Osteoblast (primary cell): Measurements from ENCODE around the gene TTC1. TPM values are rescaled to one million over a fixed set of nuclear protein-coding genes. Genes with fewer than 3 reads are reported as not detected.

Source experiments
- DNase-seq: peaks from one replicate; pipeline ENCODE4 v3.0.0; 2011; ENCODE audit warnings: low spot score, mixed read lengths; ENCODE audit not compliant: insufficient read length; ENCODE audit errors: missing footprints
- H2AFZ ChIP-seq: 2 replicates; pipeline ENCODE4 v1.6.0; 2011; ENCODE audit warnings: mild to moderate bottlenecking, low read length
- H3K27ac ChIP-seq: 2 replicates; pipeline ENCODE4 v1.5.1; 2011; ENCODE audit warnings: mild to moderate bottlenecking, low read depth, low read length, moderate library complexity
- H3K27me3 ChIP-seq: 2 replicates; pipeline ENCODE4 v1.6.0; 2012; ENCODE audit warnings: mild to moderate bottlenecking, control low read depth, inconsistent platforms, low read length, moderate library complexity; ENCODE audit not compliant: insufficient read depth
- H3K36me3 ChIP-seq: 2 replicates; pipeline ENCODE4 v1.5.1; 2011; ENCODE audit warnings: mild to moderate bottlenecking, low read length, control low read depth, moderate library complexity; ENCODE audit not compliant: insufficient read depth
- H3K4me1 ChIP-seq: 2 replicates; pipeline ENCODE4 v1.5.1; 2011; ENCODE audit warnings: mild to moderate bottlenecking, low read length, control low read depth, moderate library complexity; ENCODE audit not compliant: insufficient read depth
- H3K4me2 ChIP-seq: 2 replicates; pipeline ENCODE4 v1.6.0; 2011; ENCODE audit warnings: mild to moderate bottlenecking, low read length; ENCODE audit not compliant: insufficient read depth
- H3K4me3 ChIP-seq: fragments of 200-600 bp; sonication (generic); 3 replicates; pipeline ENCODE4 v1.5.1; 2012; ENCODE audit warnings: mild to moderate bottlenecking, low read length, inconsistent platforms; ENCODE audit not compliant: insufficient read depth
- H3K79me2 ChIP-seq: 2 replicates; pipeline ENCODE4 v1.6.0; 2012; ENCODE audit warnings: mild to moderate bottlenecking, low read length, control low read depth, inconsistent platforms; ENCODE audit not compliant: insufficient read depth
- H3K9me3 ChIP-seq: 2 replicates; pipeline ENCODE4 v1.5.1; 2011; ENCODE audit warnings: low read depth, low read length, control low read depth
- H4K20me1 ChIP-seq: 2 replicates; pipeline ENCODE4 v1.6.0; 2012; ENCODE audit warnings: mild to moderate bottlenecking, low read length, control low read depth; ENCODE audit not compliant: insufficient read depth
- CTCF ChIP-seq: IDR thresholded peaks from 2 replicates; pipeline ENCODE4 v1.5.1; 2011; ENCODE audit warnings: mild to moderate bottlenecking, low read depth, low read length, moderate library complexity; ENCODE audit errors: extremely low read depth
- total RNA-seq: library from RNA; depleted of rRNA; stranded (reverse); fragments of >200 nt; gene quantifications from 2 replicates; pipeline ENCODE4 v1.2.3, GENCODE V29; 2012

TTC1 gene
- total RNA-seq, 1 donor: 49.9 TPM

- DNase-seq: peak; percentile 87
- Histone ChIP-seq H3K36me3 (peaks cover 4% of the 10 kb centered on the region), H3K27ac (peak overlapping the region; percentile 79), H4K20me1 (peaks cover 3% of the 10 kb centered on the region), H3K4me3 (peak overlapping the region; percentile 55), H3K27me3 (no peaks in the 10 kb centered on the region), H3K4me1 (peaks cover 27% of the 10 kb centered on the region), H3K79me2 (peaks cover under 1% of the 10 kb centered on the region), H3K9me3 (no peaks in the 10 kb centered on the region), H2AFZ (no peak overlapping the region), H3K4me2 (peak overlapping the region; percentile 86)
- TF ChIP-seq CTCF: no peak
These were observed 73.9 kb downstream of the TTC1 start for GRCh38 chr5:160082614-160083500.

GRCh38 chr5:160083501-160083900 lies 74.6 kb downstream of the TTC1 start:
- peaks cover 3% of the 10 kb centered on the region for H3K79me2 ChIP-seq
- peaks cover 27% of the 10 kb centered on the region for H3K4me1 ChIP-seq
- H3K27ac ChIP-seq: peak overlapping the region; percentile 79
- H2AFZ ChIP-seq: no peak overlapping the region
- peaks cover 4% of the 10 kb centered on the region for H3K36me3 ChIP-seq
- peak overlapping the region; percentile 55 for H3K4me3 ChIP-seq
- H4K20me1 ChIP-seq: peaks cover 3% of the 10 kb centered on the region
- H3K4me2 ChIP-seq: peak overlapping the region; percentile 86
- H3K9me3 ChIP-seq: no peaks in the 10 kb centered on the region
- TF ChIP-seq CTCF: no peak
- H3K27me3 ChIP-seq: no peaks in the 10 kb centered on the region
- DNase-seq: peak; percentile 68

- H3K4me3 ChIP-seq: no peak overlapping the region
- TF ChIP-seq CTCF: no peak
- H3K27me3 ChIP-seq: no peaks in the 10 kb centered on the region
- no peak overlapping the region for H3K27ac ChIP-seq
- peaks cover 3% of the 10 kb centered on the region for H4K20me1 ChIP-seq
- no peaks in the 10 kb centered on the region for H3K9me3 ChIP-seq
- peak overlapping the region; percentile 86 for H3K4me2 ChIP-seq
- H3K4me1 ChIP-seq: peaks cover 27% of the 10 kb centered on the region
- no peak for DNase-seq
- peaks cover 5% of the 10 kb centered on the region for H3K79me2 ChIP-seq
- H3K36me3 ChIP-seq: no peaks in the 10 kb centered on the region
- no peak overlapping the region for H2AFZ ChIP-seq
These were observed 75.2 kb downstream of the TTC1 start for GRCh38 chr5:160084144-160084543.

GRCh38 chr5:160087199-160087598 lies 78.3 kb downstream of the TTC1 start:
- H3K79me2 ChIP-seq: peaks cover 13% of the 10 kb centered on the region
- H4K20me1 ChIP-seq: peaks cover 7% of the 10 kb centered on the region
- no peak for TF ChIP-seq CTCF
- no peak overlapping the region for H3K27ac ChIP-seq
- peaks cover 33% of the 10 kb centered on the region for H3K4me1 ChIP-seq
- H3K4me2 ChIP-seq: no peak overlapping the region
- DNase-seq: no peak
- H3K9me3 ChIP-seq: no peaks in the 10 kb centered on the region
- no peak overlapping the region for H2AFZ ChIP-seq
- no peak overlapping the region for H3K4me3 ChIP-seq
- peaks cover 2% of the 10 kb centered on the region for H3K36me3 ChIP-seq
- H3K27me3 ChIP-seq: no peaks in the 10 kb centered on the region
